ENCODE measurements around the gene KRTAP4-16.

- TF ChIP-seq CTCF (IDR thresholded peaks at IDR 0.05; ENCODE audit: insufficient read depth, low read length, poor library complexity, severe bottlenecking) (no peak), EZH2phosphoT487 (conservative IDR thresholded peaks at IDR 0.05; ENCODE audit: low read length) (no peak)
These were observed 23.1 kb upstream of the KRTAP4-16 start for GRCh38 chr17:41125064-41125463.
